T-helper 22 cell (primary cell): Measurements from ENCODE around the gene PPARG.
"Not testable (repeated sequence)": the region's sequence is repeated elsewhere in the genome, so short reads cannot be mapped to it uniquely, and the experiment has no call there.

Experiments
- DNase-seq: peaks from one replicate; pipeline ENCODE4 v3.0.0-alpha.2; 2020; ENCODE audit warnings: low read depth

The PPARG gene

GRCh38 chr3:12288182-12289129 is at the start of gene PPARG:
PPARG (plus strand) TSS chr3:12289070; CDS start chr3:12379712, 90,642 bp downstream.
- DNase-seq: no peak

GRCh38 chr3:12239301-12239700 is 49.6 kb upstream of the PPARG start:
- DNase-seq: no peak

- no peak for DNase-seq
Measured at GRCh38 chr3:12242772-12243171, 46.1 kb upstream of the PPARG start.

- no peak for DNase-seq
Measured at GRCh38 chr3:12246497-12247163, 42.2 kb upstream of the PPARG start.

GRCh38 chr3:12247411-12247810 is 41.5 kb upstream of the PPARG start:
- DNase-seq: no peak

GRCh38 chr3:12249519-12249918 is 39.4 kb upstream of the PPARG start:
- DNase-seq: no peak

GRCh38 chr3:12252889-12253288 is 36.0 kb upstream of the PPARG start:
- DNase-seq: no peak

- no peak for DNase-seq
Measured at GRCh38 chr3:12253516-12254343, 35.1 kb upstream of the PPARG start.

- DNase-seq: no peak
Measured at GRCh38 chr3:12255393-12255792, 33.5 kb upstream of the PPARG start.

- DNase-seq: no peak
Measured at GRCh38 chr3:12258911-12259310, 30.0 kb upstream of the PPARG start.

GRCh38 chr3:12262173-12262572 is 26.7 kb upstream of the PPARG start:
- DNase-seq: not testable (repeated sequence)

- DNase-seq: no peak
Measured at GRCh38 chr3:12265508-12265907, 23.4 kb upstream of the PPARG start.

- DNase-seq: no peak
Measured at GRCh38 chr3:12266038-12266437, 22.8 kb upstream of the PPARG start.

GRCh38 chr3:12267376-12268030 is 21.4 kb upstream of the PPARG start:
- no peak for DNase-seq

- no peak for DNase-seq
Measured at GRCh38 chr3:12268049-12268735, 20.7 kb upstream of the PPARG start.

GRCh38 chr3:12270976-12271375 is 17.9 kb upstream of the PPARG start:
- no peak for DNase-seq

GRCh38 chr3:12273045-12273695 is 15.7 kb upstream of the PPARG start:
- no peak for DNase-seq

- no peak for DNase-seq
Measured at GRCh38 chr3:12275974-12276650, 12.8 kb upstream of the PPARG start.

- DNase-seq: not testable (repeated sequence)
Measured at GRCh38 chr3:12276827-12277226, 12.0 kb upstream of the PPARG start.

- DNase-seq: no peak
Measured at GRCh38 chr3:12278566-12278965, 10.3 kb upstream of the PPARG start.
